Activated effector memory CD4-positive, alpha-beta T cell treated with anti-CD3 and anti-CD28 coated beads, Interleukin-2, amount 50 U/mL, for 16 hours (primary cell): ENCODE measurements around the gene MX1.

ENCODE experiments used
- DNase-seq: peaks from one replicate; pipeline ENCODE4 v3.0.0-alpha.2; 2020

The MX1 gene

DNA sequence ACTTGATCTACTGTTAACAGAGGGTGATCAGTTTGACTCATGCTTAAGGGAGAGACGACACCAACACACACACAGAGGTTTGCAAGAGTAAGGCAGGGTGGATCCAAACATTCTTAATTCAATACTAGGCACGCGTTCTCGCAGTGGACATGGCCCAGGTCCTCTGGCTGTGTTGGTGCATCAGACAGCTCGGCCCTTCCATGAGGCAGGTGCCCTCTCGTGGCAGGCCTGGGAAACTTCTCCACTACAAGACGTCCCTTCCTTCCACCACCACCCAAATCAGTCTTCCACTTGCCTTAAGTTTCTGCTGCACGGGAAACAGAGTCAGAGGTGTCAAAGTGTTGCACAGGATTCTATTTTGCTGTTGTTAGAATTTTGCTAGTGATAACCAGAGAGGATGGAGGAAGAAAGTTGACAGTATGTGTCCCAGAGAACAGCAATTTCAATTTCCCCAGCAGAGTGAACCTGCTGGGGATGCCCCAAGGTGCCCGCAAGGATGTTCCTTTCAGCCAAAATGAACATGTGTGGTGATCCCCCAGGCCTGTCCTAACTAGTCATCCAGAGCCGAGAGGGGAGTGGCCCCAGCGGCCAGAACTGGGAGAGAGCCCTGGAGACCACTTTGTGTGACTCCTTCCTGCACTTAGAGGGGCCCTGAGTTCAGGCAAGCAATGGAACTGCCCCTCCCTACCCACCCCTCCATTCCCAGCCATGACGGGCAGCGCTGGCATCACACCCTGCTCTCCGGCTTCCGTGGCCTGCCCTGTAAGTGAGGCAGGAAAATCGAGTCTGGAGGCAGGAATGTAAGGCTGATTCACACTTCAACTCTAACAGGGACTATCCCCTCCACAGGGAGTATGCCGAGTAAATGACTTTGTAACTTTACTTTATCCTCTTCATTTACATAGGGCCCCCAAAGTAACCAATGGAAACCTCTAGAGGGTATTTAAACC, 34.8 kb downstream of the MX1 start:
- peak; percentile 81 for DNase-seq

DNA sequence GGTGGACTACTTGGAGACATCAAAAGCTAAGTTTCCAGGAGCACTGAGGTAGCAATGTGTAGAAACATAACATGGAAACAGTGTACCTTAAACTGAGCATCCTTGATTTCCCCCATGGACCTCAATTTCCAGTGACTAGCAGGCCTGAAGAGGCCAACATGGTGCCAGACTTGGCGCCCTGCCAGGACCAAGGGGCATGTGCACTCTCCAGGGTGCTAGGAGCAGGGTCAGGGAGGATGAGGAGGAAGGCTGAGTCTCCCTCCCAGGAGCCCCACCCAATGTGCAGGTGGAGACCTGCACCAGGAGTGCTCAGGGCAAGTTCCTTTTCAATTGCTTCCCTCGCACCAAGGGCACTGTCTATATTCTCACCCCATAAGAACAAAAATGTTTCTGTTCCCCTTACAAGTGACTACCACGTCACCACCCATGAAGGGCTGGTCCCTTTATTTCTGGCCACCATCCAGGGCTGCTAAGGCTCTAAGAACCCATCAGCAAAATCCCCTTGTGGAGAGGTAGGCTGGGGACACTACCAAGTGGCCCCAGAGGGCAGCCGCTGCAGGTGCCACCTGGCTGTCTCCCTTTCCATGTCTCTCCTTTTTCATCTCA, 39.2 kb downstream of the MX1 start:
- peak; percentile 61 for DNase-seq

DNA sequence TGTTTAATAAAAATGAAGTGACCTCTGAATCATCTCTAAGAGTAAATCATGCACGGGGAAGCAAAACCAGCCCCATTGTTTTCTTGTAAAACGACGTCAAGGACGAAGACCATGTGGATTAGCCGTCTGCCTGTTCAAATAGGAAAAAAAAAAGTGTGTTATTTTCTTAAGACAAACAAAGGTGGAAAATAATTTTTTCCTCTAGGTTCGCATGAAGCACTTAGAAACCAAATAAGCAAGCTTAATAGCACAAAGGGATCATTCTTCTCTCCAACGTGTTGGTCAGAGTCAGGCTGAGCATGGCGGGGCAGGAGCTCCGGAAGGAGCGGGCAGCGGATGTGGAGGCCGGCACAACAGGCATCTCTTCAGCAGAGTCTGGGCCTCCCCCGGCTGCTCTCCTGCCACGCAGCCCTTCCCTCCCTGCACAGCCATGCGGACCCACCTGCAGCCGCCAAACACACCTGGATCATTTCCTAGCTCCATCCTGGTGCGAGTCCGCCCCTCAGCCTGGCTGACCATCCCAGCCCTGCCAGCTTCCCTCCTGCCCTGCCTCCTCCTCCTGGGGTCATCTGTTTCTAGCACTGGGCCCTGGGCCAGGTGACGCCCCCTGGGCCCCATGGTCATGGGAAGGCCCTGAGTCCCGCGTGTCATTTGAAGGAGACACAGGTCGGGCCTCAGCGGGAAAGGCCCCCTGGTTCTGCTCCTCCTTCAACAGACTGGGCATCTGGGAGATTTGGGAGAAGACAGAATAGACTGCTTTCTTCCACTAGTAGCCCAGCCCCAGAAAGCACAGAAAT, 40.2 kb downstream of the MX1 start:
- DNase-seq = peak; percentile 39

DNA sequence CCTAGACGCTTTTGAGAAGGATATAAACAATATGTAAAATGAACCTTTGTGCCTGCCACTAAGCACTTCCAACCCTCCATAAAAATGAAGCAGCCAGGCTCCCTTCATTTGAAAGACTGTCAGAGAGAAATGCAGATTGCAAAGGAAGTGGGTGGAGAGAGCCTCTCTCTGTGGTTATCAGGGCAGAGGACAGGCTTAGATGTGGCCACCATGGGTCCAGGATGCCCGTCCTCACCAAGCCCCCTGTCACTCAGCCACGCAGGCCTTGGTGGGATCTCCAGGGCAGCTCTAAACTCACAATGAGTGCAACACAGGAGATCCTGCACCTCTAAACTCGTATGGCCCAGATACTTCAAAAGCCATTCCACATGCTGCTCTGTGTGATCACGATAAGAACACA, 44.0 kb downstream of the MX1 start:
- no peak for DNase-seq

DNA sequence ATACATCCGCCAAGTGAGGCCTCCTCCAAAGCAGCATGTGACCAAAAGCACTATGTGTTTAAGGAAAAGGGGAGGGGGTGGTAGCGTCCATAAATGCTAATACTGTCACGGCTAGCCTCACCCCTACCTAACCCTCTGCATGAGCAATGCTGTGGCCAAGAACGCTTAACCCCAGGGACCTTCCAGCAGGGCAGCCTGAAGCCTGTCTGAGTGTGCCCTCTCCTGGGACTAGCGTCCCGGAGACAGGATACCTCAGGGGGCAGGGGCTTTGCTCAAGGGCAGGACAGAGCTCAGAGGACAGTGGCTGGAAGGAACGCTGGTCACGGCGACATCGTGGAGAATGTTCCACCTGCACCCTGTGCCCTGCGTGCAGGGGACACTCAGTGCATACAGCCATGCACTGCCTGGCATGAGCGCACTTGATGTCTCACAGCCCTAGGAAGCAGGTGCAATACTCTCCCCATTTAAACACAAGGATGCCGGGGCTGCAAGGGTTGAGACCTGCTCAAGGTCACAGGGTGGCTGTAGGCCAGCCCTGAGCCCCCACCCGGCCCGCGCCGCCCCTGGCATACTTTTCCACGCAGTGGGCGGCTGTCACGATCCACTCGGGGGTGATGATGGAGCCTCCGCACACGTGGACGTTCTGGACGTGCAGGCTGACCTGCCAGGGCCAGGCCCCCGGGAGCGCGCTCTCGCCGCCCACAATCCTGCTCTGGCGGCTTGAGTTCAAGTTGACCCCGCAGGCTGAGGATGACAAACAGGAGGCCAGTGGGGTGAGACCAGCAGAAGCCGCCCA, 46.9 kb downstream of the MX1 start:
- DNase-seq = no peak

DNA sequence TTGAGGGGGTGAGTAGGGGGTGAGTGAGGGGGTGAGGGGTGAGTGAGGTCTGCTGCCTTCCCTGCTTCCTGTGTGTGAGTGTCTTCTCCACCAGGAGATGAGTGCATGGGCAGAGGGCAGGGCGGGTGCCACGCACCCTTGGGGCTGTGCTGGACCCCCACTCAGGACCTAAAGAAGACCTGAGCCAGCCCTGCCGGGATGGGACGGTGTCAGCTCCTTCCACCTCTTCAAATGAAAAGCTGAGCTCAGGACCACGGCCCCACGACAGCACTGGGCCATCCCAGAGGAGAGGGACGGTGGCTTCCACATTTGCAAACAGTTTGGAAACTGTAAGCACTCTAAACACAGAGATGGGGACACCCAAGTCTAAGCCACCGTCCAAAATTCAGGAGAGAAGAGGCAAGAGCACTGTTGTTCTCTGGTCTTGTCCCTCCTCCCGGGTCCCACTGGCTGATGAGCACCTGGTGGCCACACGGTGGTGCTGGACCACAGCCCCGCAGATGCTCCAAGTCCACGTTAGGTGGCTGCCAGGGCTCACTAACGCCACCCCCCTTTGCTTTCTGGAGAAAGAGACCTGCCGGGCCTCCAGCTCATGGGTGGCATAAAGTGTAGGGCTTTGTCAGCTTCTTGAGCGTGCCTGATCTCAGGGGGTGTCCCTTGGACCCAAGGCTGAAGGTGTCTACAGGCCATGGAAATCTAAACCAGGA, 49.8 kb downstream of the MX1 start:
- no peak for DNase-seq

DNA sequence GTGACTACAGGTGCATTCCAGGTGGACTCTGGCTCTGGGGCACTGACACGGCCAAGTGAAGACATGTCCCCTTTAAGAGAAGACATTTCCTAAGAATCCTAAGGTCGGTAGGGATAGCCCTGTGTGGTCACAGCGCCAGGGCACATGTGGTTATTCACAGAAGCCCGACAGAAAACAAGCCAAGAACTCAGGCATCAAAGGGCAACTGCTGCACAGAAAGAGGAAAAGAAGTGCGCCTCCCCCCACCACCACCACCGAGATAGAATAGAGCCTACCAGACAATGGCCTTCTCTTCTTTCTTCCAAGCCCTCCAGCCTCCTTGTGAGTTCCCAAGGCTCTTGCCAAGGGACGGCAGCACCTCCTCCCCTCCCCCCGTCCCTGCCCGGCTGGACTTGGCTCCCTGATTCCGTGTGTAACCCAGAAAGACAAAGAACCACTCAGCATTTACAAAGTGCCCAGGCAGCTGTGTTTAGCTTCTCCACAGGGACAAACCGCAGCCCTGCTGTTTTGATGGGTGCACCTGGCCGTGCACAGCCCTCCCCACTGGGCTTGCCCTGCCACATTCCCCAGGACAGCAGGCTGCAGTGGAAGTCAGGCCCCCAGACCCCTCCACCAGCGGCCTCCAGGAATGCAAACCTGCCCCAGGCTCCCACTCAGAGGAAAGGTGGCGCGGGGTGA, 51.7 kb downstream of the MX1 start:
- no peak for DNase-seq

DNA sequence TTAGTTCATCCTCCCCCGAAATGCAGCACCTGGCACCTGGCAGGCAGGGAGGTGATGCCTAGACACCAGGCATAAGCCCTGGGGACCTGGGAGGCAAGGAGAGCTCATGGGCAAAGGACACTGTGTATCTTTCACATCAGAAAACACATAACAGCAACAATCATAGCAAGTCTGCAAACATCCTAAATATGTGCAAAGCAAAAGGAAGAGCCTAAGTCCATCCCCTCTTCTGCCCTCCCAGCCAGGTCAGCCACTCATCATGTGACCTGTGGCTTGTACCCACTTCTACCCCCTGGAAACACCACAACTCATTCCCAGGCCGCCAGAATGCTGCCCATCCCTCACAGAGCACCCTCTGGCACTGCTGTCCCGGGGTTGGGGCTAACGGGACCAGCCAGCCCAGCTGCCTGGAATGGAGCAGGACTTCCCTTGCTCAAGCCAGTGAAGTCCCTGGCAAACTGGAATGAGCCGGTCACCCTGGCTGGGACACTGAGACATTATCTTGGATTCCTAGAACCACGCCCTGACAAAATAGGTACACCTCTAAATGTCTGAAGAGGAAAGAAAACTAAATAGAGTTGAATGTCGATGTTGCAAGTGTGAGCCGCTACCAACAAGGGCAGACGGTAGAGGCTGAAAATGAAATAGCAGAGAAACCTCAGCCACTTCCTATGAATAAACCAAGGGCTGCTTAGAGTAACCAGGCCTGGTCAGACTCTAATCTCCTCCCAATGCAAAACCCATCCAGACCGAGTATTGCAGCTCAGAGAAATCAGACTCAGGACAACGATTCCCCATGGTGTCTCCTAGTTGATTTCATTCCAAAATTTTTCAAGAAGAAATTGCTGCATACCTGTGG, 52.5 kb downstream of the MX1 start:
- no peak for DNase-seq

DNA sequence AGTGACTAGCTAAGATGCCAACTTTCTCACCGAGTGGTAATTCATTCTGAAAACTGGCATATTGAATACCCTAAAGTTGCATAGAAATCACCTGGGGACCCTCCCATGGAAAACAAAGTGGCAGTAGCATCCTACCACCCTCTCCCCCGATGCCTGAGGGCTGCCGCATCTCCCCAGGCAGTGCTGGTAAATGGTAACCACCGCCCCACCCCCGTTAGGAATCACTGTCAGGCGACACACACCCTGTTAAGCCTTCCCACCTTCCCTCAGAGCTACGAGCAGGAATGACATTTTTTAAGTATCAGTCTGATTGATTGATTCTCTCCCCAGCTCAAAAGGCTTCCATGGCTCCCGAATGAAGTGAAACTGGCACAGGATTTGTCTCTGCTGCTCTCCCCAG, 53.6 kb downstream of the MX1 start:
- DNase-seq = no peak

DNA sequence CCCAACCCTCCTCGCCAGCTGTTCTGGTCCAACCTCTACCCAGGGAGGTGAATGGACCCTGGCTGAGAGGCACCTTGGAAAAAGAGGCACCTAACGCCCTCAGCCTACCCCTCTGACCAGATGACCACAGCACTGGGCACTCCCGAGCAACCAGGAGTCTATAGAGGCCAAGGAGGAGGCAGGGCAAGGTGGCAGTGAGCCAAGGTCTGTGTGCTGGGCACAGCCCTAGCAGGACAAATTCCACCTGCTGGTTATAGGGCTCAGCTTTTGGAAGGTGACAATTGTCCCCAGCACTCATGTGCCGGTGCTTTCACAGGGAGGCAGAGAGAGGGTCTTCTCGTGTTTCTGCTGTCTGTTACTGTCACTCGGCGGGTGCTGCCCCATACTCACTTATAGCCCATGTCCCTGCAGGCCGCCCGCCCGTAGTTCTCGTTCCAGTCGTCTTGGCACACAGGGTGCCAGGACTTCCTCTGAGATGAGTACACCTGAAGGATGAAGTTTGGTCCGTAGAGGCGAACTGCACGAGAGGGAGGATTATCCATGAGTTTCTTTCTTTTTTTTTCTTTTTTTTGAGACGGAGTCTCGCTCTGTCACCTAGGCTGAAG, 54.1 kb downstream of the MX1 start:
- no peak for DNase-seq

DNA sequence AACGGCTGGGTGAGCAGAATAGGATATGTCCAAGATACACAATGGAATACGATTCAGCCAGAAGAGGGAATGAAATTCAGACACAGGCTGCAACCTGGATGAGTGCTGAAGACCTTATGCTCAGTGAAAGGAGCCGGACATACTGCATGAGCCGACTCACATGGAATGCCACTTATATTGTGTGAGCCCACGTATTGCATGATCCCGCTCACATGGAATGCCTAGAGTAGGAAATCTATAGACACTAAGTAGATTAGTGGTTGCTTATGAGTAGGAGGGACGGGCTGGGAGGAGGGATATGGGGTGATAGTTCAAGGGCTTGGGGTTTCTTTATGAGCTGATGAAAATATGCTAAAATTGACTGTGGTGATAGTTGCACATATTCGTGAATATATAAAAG, 55.2 kb downstream of the MX1 start:
- no peak for DNase-seq

DNA sequence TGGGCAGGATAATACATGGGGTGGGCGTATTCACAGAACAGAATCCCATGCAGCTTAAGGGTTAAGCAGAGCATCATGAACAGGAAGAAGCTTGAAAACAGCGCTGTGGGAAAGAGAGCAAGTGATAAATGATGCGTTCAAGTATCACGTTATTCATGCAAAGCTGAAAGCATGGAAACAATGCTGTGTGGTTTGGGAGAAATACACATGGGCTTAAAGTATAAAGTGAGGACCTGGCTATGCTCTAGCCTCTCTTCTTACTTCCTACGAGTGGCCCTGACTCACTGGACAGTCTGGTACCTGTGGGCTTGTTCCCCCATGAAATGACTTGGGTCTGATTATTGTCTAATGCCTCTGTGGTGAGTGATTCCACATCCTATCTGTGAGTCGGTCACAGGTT, 56.3 kb downstream of the MX1 start:
- DNase-seq = no peak

DNA sequence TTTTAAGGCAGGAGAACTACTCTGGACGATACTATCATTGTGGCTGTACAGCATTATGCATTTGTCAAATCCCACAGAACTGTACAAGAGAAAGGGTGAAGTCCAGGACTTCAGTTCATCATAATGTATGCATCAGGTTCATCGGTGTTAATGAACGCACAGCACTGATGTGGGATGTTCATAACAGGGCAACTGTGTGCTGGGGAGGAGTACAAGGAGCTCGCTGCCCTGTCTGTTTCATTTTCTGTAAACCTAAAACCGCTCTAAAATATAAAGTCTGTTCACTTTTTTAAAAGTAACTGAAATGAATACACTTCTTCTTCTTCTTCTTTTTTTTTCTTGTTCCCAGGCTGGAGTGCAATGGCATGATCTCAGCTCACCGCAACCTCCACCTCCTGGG, 56.9 kb downstream of the MX1 start:
- DNase-seq = no peak

DNA sequence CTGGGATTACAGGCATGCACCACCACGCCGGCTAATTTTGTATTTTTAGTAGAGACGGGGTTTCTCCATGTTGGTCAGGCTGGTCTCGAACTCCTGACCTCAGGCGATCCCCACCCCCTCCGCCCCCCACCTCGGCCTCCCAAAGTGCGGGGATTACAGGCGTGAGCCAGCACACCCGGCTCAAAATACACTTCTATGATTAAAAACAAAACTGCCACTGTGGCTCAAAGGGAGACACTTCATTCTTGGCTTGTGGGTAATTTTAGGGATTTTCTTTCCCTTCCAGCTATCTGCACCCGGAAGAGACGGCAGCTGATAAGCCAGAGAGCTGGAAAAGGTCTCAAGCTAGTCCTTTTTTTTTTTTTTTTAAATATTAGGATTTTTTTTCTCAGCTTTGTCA, 57.4 kb downstream of the MX1 start:
- DNase-seq = no peak

DNA sequence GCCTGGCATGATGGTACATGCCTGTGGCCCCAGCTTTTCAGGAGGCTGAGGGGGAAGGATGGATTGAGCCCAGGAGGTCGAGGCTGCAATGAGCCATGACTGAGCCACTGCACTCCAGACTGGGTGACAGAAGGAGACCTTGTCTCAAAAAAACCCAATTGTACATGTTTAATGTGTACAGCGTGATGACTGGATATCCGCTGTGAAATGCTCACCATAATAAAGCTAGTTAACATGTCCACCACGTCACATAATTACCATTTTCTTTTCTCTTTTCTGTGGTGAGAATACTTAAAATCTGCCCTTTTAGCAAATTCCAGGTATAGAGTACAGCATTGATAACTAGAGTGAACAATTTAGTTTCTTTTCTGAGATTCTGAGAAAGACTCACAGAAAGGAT, 57.9 kb downstream of the MX1 start:
- no peak for DNase-seq

DNA sequence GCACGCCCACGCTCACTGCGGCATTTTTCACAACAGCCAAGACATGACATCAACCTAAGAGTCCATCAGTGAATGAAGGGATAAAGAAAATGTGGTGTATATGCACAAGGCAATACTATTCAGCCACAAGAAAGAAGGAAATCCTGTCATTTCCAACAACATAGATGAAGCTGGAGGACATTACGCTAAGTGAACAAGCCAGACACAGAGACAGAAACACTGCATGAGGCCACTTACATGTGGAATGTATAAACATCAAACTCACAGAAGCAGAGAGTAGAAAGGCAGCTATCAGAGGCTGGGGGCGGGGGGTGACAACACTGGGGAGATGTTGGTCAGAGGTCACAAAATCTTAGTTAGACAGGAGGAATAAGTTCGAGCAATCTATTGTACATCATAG, 61.0 kb downstream of the MX1 start:
- no peak for DNase-seq

DNA sequence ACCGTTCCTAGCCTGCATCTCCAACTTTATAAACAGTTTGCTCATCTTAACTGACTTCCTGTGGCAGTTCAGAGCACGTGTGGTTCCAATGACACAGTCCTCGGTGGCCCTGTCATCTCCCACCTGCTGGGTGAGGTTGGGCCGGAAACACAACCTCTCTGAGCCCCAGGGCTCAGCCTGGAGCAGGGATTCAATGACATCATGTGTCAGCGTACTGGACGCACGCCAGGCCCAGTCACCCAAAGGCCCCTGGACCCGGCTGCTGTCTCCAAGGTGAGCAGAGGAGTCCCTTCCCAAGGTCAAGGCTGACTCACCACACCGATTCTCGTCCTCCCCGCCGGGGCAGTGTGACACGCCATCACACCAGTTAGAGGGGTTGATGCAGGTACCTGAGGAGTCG, 62.0 kb downstream of the MX1 start:
- no peak for DNase-seq

DNA sequence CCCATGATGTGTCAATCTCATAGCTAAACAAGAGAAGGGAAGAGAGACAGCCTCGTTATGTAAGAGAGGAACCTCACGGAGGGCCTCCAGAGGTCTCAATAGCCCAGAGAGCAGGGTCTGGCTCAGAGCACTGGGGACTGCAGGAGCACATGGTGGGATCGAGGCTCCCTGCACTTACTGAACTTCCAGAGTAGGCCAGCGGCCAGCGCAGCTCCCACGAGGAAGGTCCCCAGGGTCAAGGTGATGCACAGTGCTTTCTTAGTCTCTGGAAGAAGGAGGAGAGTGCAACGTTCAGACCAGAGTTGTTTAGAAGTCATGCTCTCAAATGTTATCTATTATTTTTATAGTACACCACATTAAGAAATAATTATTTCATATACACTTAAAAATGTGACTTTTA, 63.3 kb downstream of the MX1 start:
- DNase-seq = no peak

DNA sequence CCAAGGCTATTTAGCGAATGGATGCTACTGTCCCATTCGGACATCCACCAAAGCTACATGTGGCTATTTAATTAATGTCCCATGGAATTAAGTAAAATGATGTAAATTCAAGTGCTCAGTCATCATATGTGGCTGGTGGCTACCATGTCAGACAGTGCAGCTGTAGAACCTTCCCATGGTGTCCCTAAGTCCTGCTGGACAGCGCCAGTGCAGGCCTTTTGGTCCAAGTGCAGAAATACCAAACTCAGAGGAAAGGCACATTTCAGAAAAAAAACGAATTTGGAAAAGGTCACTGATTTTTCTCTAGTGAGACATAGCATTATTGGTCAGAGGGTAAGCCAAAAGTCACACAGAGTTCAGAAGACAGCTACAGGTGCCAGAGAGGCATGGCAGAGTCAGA, 64.3 kb downstream of the MX1 start:
- DNase-seq = no peak

DNA sequence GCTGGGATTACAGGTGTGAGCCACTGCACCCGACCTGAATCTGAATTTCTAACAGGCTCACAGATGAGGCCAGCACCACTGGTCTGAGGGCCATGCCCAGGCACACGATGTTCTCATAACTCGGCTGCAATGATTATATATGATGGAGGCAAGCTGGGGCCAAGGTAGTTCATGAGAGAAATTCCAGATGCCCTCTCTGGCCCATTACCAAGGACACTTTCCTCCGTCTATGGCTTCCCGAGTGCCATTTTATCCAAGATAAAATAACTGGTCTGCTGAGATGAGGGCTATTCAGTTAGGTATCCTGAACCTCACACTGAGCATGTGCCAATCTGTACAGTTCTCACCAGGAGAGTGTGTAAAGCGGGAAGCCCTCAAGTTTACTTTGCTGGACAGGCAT, 65.4 kb downstream of the MX1 start:
- DNase-seq = no peak
